GM19239 (cell line): ENCODE results near the gene RHEBL1.

ENCODE experiments used
- DNase-seq: peaks from one replicate; pipeline ENCODE4 v3.0.0; 2011; ENCODE audit warnings: low spot score; ENCODE audit not compliant: insufficient read length
- FAIRE-seq: peaks from 2 replicates; lab custom pipeline; 2011; peaks lifted over from hg19 to GRCh38; lab: Jason Lieb, UNC

RHEBL1 gene

GRCh38 chr12:49038291-49038955 lies 31.4 kb downstream of the RHEBL1 start:
- FAIRE-seq: no peak

GRCh38 chr12:49037947-49038237 lies 31.9 kb downstream of the RHEBL1 start:
- DNase-seq (no peak), FAIRE-seq (no peak)

More at GRCh38 chr12:49038291-49038955, 31.4 kb downstream of the RHEBL1 start:
- no peak for DNase-seq

- no peak for DNase-seq
- FAIRE-seq: no peak
Observed at GRCh38 chr12:49037111-49037946, 32.5 kb downstream of the RHEBL1 start.

GRCh38 chr12:49036029-49036428 lies 33.8 kb downstream of the RHEBL1 start:
- FAIRE-seq (no peak), DNase-seq (no peak)

- FAIRE-seq: no peak
- DNase-seq: no peak
Observed at GRCh38 chr12:49034286-49034622, 35.5 kb downstream of the RHEBL1 start.

GRCh38 chr12:49033611-49034285 lies 36.0 kb downstream of the RHEBL1 start:
- no peak for FAIRE-seq
- DNase-seq: no peak

GRCh38 chr12:49032679-49033447 lies 36.9 kb downstream of the RHEBL1 start:
- no peak for FAIRE-seq
- DNase-seq: no peak

- no peak for DNase-seq
- FAIRE-seq: no peak
Observed at GRCh38 chr12:49032276-49032675, 37.5 kb downstream of the RHEBL1 start.

GRCh38 chr12:49031573-49032161 lies 38.1 kb downstream of the RHEBL1 start:
- DNase-seq: no peak
- FAIRE-seq: no peak

- DNase-seq: no peak
- no peak for FAIRE-seq
Observed at GRCh38 chr12:49030714-49031572, 38.8 kb downstream of the RHEBL1 start.

- DNase-seq: no peak
- FAIRE-seq: no peak
Observed at GRCh38 chr12:49030119-49030518, 39.7 kb downstream of the RHEBL1 start.

GRCh38 chr12:49028666-49029275 lies 41.0 kb downstream of the RHEBL1 start:
- DNase-seq (no peak), FAIRE-seq (no peak)

- FAIRE-seq (no peak), DNase-seq (no peak)
Observed at GRCh38 chr12:49027846-49028555, 41.8 kb downstream of the RHEBL1 start.

- no peak for FAIRE-seq
- no peak for DNase-seq
Observed at GRCh38 chr12:49026678-49027480, 42.9 kb downstream of the RHEBL1 start.

- FAIRE-seq: no peak
Observed at GRCh38 chr12:49026101-49026500, 43.7 kb downstream of the RHEBL1 start.

GRCh38 chr12:49025463-49025862 lies 44.3 kb downstream of the RHEBL1 start:
- DNase-seq (no peak), FAIRE-seq (no peak)

More at GRCh38 chr12:49026101-49026500, 43.7 kb downstream of the RHEBL1 start:
- no peak for DNase-seq

GRCh38 chr12:49024543-49024942 lies 45.2 kb downstream of the RHEBL1 start:
- no peak for DNase-seq
- no peak for FAIRE-seq
